HL-60 (cell line): ENCODE measurements around the gene UBN1.

Experiments used
- DNase-seq, 2 experiments: peaks; one replicate each; pipeline ENCODE4 v3.0.0-alpha.2; 2010 to 2020; ENCODE audit warnings: low read depth in 1 of 2, low spot score in 1 of 2
- H3K27ac ChIP-seq: fragments of 250-450 bp; sonication (Bioruptor Pico); replicated peaks from 2 replicates; pipeline ENCODE4 v1.5.1; 2020; ENCODE audit warnings: mild to moderate bottlenecking, moderate library complexity
- H3K27me3 ChIP-seq: fragments of 250-450 bp; sonication (Bioruptor Pico); 2 replicates; pipeline ENCODE4 v1.5.1; 2021; ENCODE audit warnings: mild to moderate bottlenecking, moderate library complexity; ENCODE audit not compliant: insufficient read depth, poor library complexity, severe bottlenecking
- H3K4me3 ChIP-seq: replicated peaks from 2 replicates; pipeline ENCODE4 v1.5.1; 2011; ENCODE audit warnings: mild to moderate bottlenecking, control low read depth, low read length; ENCODE audit not compliant: insufficient read depth
- CTCF ChIP-seq: IDR thresholded peaks from one replicate; pipeline ENCODE4 v1.5.1; 2011; ENCODE audit warnings: low read length, control low read depth, inconsistent platforms; ENCODE audit not compliant: insufficient read depth
- GABPA ChIP-seq: IDR thresholded peaks from 2 replicates; pipeline ENCODE4 v1.6.1; 2012; ENCODE audit warnings: low read depth
- POLR2AphosphoS5 ChIP-seq: IDR thresholded peaks from 2 replicates; pipeline ENCODE4 v1.6.1; 2012; ENCODE audit warnings: low read depth
- REST ChIP-seq: IDR thresholded peaks from 2 replicates; pipeline ENCODE4 v1.6.1; 2012; ENCODE audit warnings: low read depth; ENCODE audit not compliant: insufficient replicate concordance
- SPI1 ChIP-seq: IDR thresholded peaks from 2 replicates; pipeline ENCODE4 v1.6.1; 2012; ENCODE audit warnings: low read depth, mild to moderate bottlenecking, borderline replicate concordance

Gene UBN1

GRCh38 chr16:4908854-4909401 lies 61.6 kb downstream of the UBN1 start:
- H3K27ac ChIP-seq, result no peak overlapping the region
- no peaks in the 10 kb centered on the region for H3K27me3 ChIP-seq
- H3K4me3 ChIP-seq, result no peak overlapping the region
- DNase-seq, result no peak
- TF ChIP-seq GABPA (no peak), CTCF (no peak), REST (no peak), SPI1 (no peak), POLR2AphosphoS5 (no peak)

- Histone ChIP-seq H3K4me3 (no peak overlapping the region), H3K27ac (no peak overlapping the region), H3K27me3 (no peaks in the 10 kb centered on the region)
- no peak for DNase-seq
- TF ChIP-seq CTCF (no peak), SPI1 (no peak), GABPA (no peak), POLR2AphosphoS5 (no peak), REST (no peak)
Measured at GRCh38 chr16:4909825-4910224, 62.5 kb downstream of the UBN1 start.

GRCh38 chr16:4910828-4911227 lies 63.5 kb downstream of the UBN1 start:
- H3K4me3 ChIP-seq, result no peak overlapping the region
- no peak overlapping the region for H3K27ac ChIP-seq
- no peaks in the 10 kb centered on the region for H3K27me3 ChIP-seq
- TF ChIP-seq GABPA (no peak), SPI1 (no peak), CTCF (no peak), POLR2AphosphoS5 (no peak), REST (no peak)
- DNase-seq, result no peak
